ENCODE measurements around the gene YES1.
A peak's percentile ranks its signal among the peaks of the same experiment; 100 is the strongest.

DNA sequence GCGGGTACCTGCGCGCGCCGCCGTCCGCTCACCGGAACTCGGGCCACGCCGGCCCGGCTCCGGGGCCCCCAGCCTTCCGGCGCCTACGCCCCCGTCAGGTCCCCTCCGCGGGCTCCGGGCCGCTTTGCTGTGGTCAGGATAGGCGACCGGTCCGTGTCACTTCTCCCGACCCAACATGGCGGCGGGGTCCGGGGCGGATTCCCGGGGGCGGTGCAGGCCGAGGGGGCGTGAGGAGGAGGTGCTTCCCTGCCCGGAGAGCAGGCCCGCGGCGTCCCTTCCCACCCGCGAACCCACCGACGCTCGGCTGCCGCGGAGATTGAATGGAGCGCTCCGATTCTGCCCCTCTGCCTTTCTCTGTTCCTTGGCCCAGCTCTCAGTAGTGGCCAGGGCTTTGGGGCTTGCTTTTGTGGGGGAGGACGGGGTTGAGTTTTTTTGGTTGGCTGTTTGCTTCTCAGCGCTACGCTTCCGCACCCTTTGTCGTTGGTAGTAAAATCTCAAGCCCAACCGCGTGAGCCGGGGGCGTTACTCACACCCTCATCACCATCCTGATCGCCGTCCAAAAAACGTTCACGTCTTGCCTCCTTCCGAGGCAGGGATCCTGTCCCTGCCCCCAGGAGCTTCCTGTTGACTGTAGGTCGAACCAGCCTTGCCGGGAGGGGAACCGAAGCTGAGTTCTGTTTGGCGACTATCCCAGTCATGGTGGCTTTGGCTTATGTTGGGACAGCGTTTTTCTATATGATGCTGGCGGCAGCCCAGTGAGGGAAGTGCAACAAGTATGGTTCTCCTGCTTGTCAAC, 532 bp upstream of the YES1 start:
- TF ChIP-seq ZNF274 (IDR thresholded peaks at IDR 0.05; ENCODE audit: low read depth, low read length) (no peak), YY1 (IDR thresholded peaks at IDR 0.05; ENCODE audit: insufficient read depth, insufficient read length) (peak; percentile 35)
